ENCODE measurements around the gene CUBN.

Gene CUBN

DNA sequence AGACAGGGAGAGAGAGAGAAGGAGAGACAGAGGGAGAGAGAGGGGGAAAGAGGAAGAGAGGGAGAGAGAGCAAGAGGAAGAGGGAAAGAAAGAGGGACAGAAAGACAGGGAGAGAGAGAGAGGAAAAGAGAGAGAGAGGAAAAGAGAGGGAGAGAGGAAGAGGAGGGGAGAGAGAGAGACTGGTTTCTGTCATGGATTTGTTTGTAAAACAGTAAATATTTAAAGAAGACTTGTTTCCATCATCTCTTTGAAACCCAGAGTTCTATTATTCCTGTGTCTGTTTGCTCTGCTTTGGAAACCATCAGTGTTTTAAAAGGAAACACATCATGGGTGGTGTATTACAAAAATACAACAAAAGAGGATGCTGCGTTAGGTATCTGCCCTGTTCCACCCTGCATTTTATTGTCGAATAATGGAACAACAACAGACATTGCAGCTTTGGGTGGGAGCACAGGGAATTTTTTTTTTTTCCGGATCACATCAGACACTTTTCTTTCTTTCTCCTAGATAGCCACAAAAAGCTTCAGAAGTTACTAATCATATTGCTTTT is 161.7 kb downstream of the CUBN start:
- H3K27me3 ChIP-seq (ENCODE audit: control insufficient read depth, insufficient read depth, low read length, poor library complexity, severe bottlenecking), result peaks cover 40% of the 10 kb centered on the region
- peak overlapping the region; percentile 56 for H3K27ac ChIP-seq (ENCODE audit: insufficient read depth, low read depth, low read length, poor library complexity, severe bottlenecking)
- H3K4me3 ChIP-seq (ENCODE audit: insufficient read depth, low read depth, low read length), result no peak overlapping the region
- no peaks in the 10 kb centered on the region for H3K9me3 ChIP-seq (ENCODE audit: control insufficient read depth, low read length)
- H3K4me1 ChIP-seq (ENCODE audit: control insufficient read depth, insufficient read depth, low read length), result peaks cover 22% of the 10 kb centered on the region
- 45 to 48% methylated on average over 3 of the region's 3 CpGs for WGBS, 2 experiments
- H3K36me3 ChIP-seq (ENCODE audit: control insufficient read depth, insufficient read depth, low read length), result no peaks in the 10 kb centered on the region

DNA sequence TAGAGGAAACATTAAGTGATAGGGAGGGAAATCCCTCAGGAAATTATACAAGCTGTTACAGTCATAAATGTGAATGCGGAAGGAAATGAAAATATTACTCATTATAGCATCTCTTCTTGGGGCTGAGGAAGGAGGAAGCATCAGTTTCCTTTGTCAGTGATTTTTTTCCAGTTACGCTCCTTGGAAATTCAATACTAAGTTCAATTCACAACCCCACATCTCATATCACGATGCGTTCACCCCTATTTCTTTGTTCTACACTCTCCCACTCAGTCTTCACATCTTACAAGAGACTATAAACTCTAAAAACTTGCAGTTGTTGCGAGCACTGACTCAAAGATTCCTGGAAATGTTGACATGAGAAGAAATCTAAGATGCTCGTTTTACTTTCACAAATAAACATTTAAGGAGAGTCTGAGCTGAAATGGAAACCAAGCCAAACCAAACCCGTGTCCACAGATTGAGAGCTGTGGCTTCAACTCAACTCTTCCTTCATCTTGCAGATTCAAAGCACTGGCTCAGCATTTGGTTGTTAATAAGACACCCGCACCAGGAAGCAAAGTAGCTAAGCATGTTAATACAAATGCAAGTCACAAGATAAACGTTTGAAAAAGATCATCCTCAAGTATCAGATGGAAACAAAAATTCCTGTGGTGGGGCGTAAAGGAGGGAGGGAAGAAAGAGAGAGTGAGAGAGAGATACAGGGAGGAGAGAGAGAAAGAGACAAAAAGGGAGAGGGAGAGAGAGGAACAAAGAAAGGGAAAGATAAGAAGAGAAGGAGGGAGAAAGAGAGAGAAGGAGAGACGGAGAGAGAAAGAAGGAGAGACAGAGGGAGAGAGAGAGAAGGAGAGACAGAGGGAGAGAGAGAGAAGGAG is 162.4 kb downstream of the CUBN start:
- H3K4me3 ChIP-seq (ENCODE audit: insufficient read depth, low read depth, low read length), result no peak overlapping the region
- H3K36me3 ChIP-seq (ENCODE audit: control insufficient read depth, insufficient read depth, low read length), result no peaks in the 10 kb centered on the region
- peaks cover 40% of the 10 kb centered on the region for H3K27me3 ChIP-seq (ENCODE audit: control insufficient read depth, insufficient read depth, low read length, poor library complexity, severe bottlenecking)
- H3K4me1 ChIP-seq (ENCODE audit: control insufficient read depth, insufficient read depth, low read length), result peaks cover 22% of the 10 kb centered on the region
- H3K9me3 ChIP-seq (ENCODE audit: control insufficient read depth, low read length), result no peaks in the 10 kb centered on the region
- WGBS, 2 experiments, result 72 to 77% methylated on average over 11 of the region's 11 CpGs
- no peak overlapping the region for H3K27ac ChIP-seq (ENCODE audit: insufficient read depth, low read depth, low read length, poor library complexity, severe bottlenecking)

DNA sequence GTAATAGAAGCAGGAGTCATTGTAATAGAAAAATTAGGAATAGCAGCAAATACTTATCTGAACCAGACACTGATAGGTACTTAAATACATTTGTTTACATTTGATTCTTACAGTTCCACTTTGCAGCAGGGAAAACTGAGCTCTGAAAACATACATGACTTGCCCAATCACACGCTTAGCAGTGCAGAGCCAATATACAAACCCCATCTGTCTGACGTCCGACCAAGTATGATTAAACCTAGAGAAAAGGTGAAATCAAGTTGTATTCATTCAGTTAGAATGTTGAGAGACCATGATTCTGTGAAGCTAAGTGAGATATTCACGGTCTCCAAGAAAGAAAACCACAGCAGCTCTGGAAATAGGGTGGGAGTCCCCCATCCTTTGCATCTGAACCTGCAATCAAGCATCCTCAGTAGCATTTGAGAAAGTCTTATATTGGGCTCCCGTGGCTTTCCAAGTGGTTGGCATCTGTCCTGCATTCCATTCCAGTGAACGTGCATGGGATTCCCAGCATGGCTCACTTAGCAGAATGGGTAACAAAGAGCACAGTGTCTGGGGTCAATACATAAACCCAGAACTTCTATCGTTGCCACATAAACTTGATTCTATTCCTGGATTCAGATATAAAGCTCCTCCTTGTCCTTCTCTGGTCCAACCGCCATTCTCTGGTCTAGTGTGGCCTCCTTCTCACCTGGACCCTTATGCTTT is 163.7 kb downstream of the CUBN start:
- 71 to 81% methylated on average over 8 of the region's 8 CpGs for WGBS, 2 experiments
- H3K4me1 ChIP-seq (ENCODE audit: control insufficient read depth, insufficient read depth, low read length), result peaks cover 22% of the 10 kb centered on the region
- H3K4me3 ChIP-seq (ENCODE audit: insufficient read depth, low read depth, low read length), result no peak overlapping the region
- H3K27ac ChIP-seq (ENCODE audit: insufficient read depth, low read depth, low read length, poor library complexity, severe bottlenecking), result no peak overlapping the region
- no peaks in the 10 kb centered on the region for H3K9me3 ChIP-seq (ENCODE audit: control insufficient read depth, low read length)
- H3K36me3 ChIP-seq (ENCODE audit: control insufficient read depth, insufficient read depth, low read length), result no peaks in the 10 kb centered on the region
- H3K27me3 ChIP-seq (ENCODE audit: control insufficient read depth, insufficient read depth, low read length, poor library complexity, severe bottlenecking), result peaks cover 31% of the 10 kb centered on the region

DNA sequence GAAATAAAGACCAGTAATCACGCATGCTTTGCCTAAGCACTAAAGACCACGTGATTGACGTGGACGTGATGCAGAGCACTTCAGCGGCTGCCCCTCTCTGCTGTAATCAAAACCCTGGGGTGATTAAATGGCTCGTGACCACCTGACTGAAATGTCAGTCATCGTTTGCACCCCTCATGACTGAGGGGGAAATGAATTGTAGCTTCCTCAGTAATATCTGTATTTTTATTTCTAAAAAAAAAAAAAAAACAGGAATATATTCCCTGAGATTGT is 164.3 kb downstream of the CUBN start:
- no peak overlapping the region for H3K27ac ChIP-seq (ENCODE audit: insufficient read depth, low read depth, low read length, poor library complexity, severe bottlenecking)
- H3K9me3 ChIP-seq (ENCODE audit: control insufficient read depth, low read length), result no peaks in the 10 kb centered on the region
- 82 to 89% methylated on average over 7 of the region's 7 CpGs for WGBS, 2 experiments
- peaks cover 31% of the 10 kb centered on the region for H3K27me3 ChIP-seq (ENCODE audit: control insufficient read depth, insufficient read depth, low read length, poor library complexity, severe bottlenecking)
- H3K4me1 ChIP-seq (ENCODE audit: control insufficient read depth, insufficient read depth, low read length), result peaks cover 22% of the 10 kb centered on the region
- H3K4me3 ChIP-seq (ENCODE audit: insufficient read depth, low read depth, low read length), result no peak overlapping the region
- no peaks in the 10 kb centered on the region for H3K36me3 ChIP-seq (ENCODE audit: control insufficient read depth, insufficient read depth, low read length)

DNA sequence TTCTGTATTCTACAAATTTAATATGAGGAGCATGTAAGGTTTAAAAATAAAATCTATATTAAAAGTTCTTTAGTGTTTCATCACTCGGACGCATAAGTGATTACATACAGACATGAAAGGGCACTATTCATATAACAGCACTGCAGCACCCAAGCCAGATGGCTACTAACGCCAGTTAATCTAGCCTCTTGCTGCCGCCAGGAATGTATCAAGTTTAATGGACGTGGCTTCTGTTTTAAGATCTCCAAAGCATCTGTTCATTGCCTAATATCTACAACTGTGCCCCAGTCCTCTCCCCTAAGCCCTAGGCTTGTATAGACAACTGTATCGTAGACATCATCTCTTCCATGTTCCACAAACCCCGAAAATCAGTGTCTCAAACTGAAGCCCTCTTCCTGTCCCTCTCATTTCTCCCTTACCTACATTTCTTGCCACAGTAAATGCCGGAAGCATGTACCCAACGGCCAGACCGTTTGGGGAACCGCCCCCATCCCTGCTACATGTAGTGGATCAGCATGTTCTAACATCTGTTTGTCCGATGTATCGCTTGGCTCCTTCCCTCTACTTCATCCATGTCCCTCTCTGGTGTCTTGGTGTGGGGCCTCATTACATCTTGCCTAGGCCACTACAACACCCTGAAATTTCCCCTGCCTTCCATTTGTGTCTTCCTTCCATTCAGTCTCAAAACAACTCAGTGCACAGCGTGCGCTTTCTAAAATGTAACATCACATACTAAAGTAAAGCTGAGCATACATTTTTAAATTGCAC is 164.9 kb downstream of the CUBN start:
- H3K27me3 ChIP-seq (ENCODE audit: control insufficient read depth, insufficient read depth, low read length, poor library complexity, severe bottlenecking), result peaks cover 25% of the 10 kb centered on the region
- peaks cover 22% of the 10 kb centered on the region for H3K4me1 ChIP-seq (ENCODE audit: control insufficient read depth, insufficient read depth, low read length)
- 87 to 89% methylated on average over 15 of the region's 15 CpGs for WGBS, 2 experiments
- no peak overlapping the region for H3K4me3 ChIP-seq (ENCODE audit: insufficient read depth, low read depth, low read length)
- H3K27ac ChIP-seq (ENCODE audit: insufficient read depth, low read depth, low read length, poor library complexity, severe bottlenecking), result no peak overlapping the region
- H3K36me3 ChIP-seq (ENCODE audit: control insufficient read depth, insufficient read depth, low read length), result no peaks in the 10 kb centered on the region
- no peaks in the 10 kb centered on the region for H3K9me3 ChIP-seq (ENCODE audit: control insufficient read depth, low read length)

DNA sequence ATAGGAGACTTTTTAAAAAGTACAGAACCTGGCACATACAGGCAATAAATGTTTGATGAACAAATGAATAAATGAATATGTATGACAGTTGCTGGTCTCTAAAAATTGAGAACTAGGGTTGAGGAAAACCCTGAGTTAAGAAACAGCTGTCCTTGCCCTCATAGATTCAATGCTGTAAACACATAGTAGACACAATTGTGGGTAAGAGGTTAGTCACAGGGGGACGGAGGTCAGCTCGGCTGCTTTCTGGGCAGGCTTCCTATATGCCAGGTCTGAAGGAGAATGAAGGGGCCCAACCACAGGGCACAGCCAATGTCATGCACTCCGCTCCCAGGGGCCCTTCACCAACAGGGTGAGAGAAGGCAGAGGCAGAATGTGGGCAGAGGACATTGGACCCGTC is 169.1 kb downstream of the CUBN start:
- Histone ChIP-seq H3K4me3 (ENCODE audit: insufficient read depth, low read depth, low read length) (no peak overlapping the region), H3K27ac (ENCODE audit: insufficient read depth, low read depth, low read length, poor library complexity, severe bottlenecking) (no peak overlapping the region), H3K4me1 (ENCODE audit: control insufficient read depth, insufficient read depth, low read length) (no peaks in the 10 kb centered on the region), H3K27me3 (ENCODE audit: control insufficient read depth, insufficient read depth, low read length, poor library complexity, severe bottlenecking) (peaks cover 1% of the 10 kb centered on the region), H3K36me3 (ENCODE audit: control insufficient read depth, insufficient read depth, low read length) (no peaks in the 10 kb centered on the region), H3K9me3 (ENCODE audit: control insufficient read depth, low read length) (no peaks in the 10 kb centered on the region)
- WGBS, 2 experiments, result 88 to 97% methylated on average over 4 of the region's 4 CpGs

DNA sequence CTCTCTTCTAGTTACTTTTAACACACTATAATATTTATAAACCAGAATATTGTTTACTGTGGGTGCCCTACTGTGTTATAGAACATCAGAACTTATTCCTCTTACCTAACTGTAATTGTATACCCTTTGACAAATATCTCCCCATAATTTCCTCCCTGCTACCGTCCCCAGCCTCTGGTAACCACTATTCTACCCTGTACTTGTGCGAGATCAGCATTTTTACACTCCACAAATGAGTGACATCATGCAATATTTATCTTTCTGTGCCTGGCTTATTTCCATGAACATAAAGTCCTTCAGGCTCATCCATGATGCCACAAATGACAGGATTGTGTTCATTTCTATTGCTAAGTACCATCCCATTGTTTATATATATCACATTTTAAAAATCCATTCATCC is 172.6 kb downstream of the CUBN start:
- no peak overlapping the region for H3K27ac ChIP-seq (ENCODE audit: insufficient read depth, low read depth, low read length, poor library complexity, severe bottlenecking)
- H3K36me3 ChIP-seq (ENCODE audit: control insufficient read depth, insufficient read depth, low read length), result no peaks in the 10 kb centered on the region
- H3K9me3 ChIP-seq (ENCODE audit: control insufficient read depth, low read length), result no peaks in the 10 kb centered on the region
- no peak overlapping the region for H3K4me3 ChIP-seq (ENCODE audit: insufficient read depth, low read depth, low read length)
- WGBS, 2 experiments, result 88 to 89% methylated on average over 2 of the region's 2 CpGs
- H3K27me3 ChIP-seq (ENCODE audit: control insufficient read depth, insufficient read depth, low read length, poor library complexity, severe bottlenecking), result no peaks in the 10 kb centered on the region
- peaks cover 6% of the 10 kb centered on the region for H3K4me1 ChIP-seq (ENCODE audit: control insufficient read depth, insufficient read depth, low read length)

DNA sequence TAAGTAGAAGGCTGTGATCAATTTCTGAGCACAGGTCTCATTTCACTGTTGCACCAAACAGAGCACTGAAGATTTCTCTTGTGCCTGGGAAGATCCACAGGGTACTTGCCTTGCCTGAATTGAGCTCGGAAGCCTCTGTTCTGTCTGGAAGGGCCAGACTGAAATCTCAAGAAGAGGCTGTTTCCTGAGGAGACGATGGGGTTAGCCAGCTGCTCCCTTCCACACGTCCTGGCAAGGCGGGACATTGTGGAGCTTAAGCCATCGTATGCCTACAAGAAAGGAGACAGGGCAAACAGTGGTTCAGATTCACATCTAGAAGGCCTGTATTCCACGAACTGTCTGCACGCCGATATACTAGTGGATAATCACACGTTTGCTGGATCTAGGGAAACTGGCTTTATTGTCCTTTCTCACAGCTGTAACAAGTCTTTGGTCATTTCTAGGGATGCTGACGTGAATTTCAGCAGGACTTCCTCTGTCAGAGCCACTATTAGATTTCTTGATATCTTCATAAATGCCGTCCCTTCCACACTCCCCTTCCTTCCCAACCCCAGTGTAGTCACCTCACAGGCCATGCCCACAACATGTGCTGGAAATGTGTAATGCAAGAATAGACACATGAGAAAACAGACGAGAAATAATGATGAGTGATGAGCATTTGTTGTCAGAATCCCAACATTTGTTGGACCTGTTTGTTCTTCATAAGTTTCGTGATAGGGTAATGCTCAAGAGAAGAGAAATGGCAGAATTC is 175.2 kb downstream of the CUBN start:
- Histone ChIP-seq H3K9me3 (ENCODE audit: control insufficient read depth, low read length) (no peaks in the 10 kb centered on the region), H3K4me1 (ENCODE audit: control insufficient read depth, insufficient read depth, low read length) (peaks cover 23% of the 10 kb centered on the region), H3K27ac (ENCODE audit: insufficient read depth, low read depth, low read length, poor library complexity, severe bottlenecking) (no peak overlapping the region), H3K4me3 (ENCODE audit: insufficient read depth, low read depth, low read length) (no peak overlapping the region), H3K27me3 (ENCODE audit: control insufficient read depth, insufficient read depth, low read length, poor library complexity, severe bottlenecking) (no peaks in the 10 kb centered on the region), H3K36me3 (ENCODE audit: control insufficient read depth, insufficient read depth, low read length) (no peaks in the 10 kb centered on the region)
- 83 to 84% methylated on average over 13 of the region's 13 CpGs for WGBS, 2 experiments

GRCh38 chr10:16953270-16953669 is 176.3 kb downstream of the CUBN start:
- peaks cover 23% of the 10 kb centered on the region for H3K4me1 ChIP-seq (ENCODE audit: control insufficient read depth, insufficient read depth, low read length)
- WGBS, 2 experiments, result 90 to 97% methylated on average over 4 to 5 of the region's 5 CpGs
- no peaks in the 10 kb centered on the region for H3K9me3 ChIP-seq (ENCODE audit: control insufficient read depth, low read length)
- no peak overlapping the region for H3K27ac ChIP-seq (ENCODE audit: insufficient read depth, low read depth, low read length, poor library complexity, severe bottlenecking)
- no peak overlapping the region for H3K4me3 ChIP-seq (ENCODE audit: insufficient read depth, low read depth, low read length)
- H3K36me3 ChIP-seq (ENCODE audit: control insufficient read depth, insufficient read depth, low read length), result no peaks in the 10 kb centered on the region
- no peaks in the 10 kb centered on the region for H3K27me3 ChIP-seq (ENCODE audit: control insufficient read depth, insufficient read depth, low read length, poor library complexity, severe bottlenecking)

All from ectodermal cell (in vitro differentiated cells).